Smooth muscle cell (in vitro differentiated cells): ENCODE results near the gene RGS9BP. TPM values are rescaled to one million over a fixed set of nuclear protein-coding genes. Genes with fewer than 3 reads are reported as not detected.

ENCODE experiments used
- DNase-seq: peaks from one replicate; lab custom pipeline; 2025; ENCODE audit not compliant: unreplicated experiment; lab: John Stamatoyannopoulos, UW
- H2AFZ ChIP-seq: fragments of 200-600 bp; sonication (generic); 2 replicates; pipeline ENCODE4 v1.6.0; 2016; ENCODE audit warnings: antibody characterized with exemption, low read depth, mild to moderate bottlenecking
- H3F3A ChIP-seq: fragments of 200-600 bp; sonication (generic); 2 replicates; pipeline ENCODE4 v1.6.0; 2017; ENCODE audit warnings: antibody characterized with exemption, low read depth
- H3K27ac ChIP-seq: fragments of 200-600 bp; sonication (generic); 2 replicates; pipeline ENCODE4 v1.5.1; 2016; ENCODE audit warnings: low read depth, mild to moderate bottlenecking
- H3K27me3 ChIP-seq: fragments of 200-600 bp; sonication (generic); 2 replicates; pipeline ENCODE4 v1.6.1; 2016; ENCODE audit warnings: low read depth, mild to moderate bottlenecking
- H3K36me3 ChIP-seq: fragments of 200-600 bp; sonication (generic); 2 replicates; pipeline ENCODE4 v1.5.1; 2016; ENCODE audit warnings: low read depth
- H3K4me1 ChIP-seq: fragments of 200-600 bp; sonication (generic); 2 replicates; pipeline ENCODE4 v1.5.1; 2016; ENCODE audit warnings: low read depth
- H3K4me2 ChIP-seq: fragments of 200-600 bp; sonication (generic); 2 replicates; pipeline ENCODE4 v1.6.0; 2016; ENCODE audit warnings: mild to moderate bottlenecking
- H3K4me3 ChIP-seq: fragments of 200-600 bp; sonication (generic); 2 replicates; pipeline ENCODE4 v1.5.1; 2016; ENCODE audit warnings: mild to moderate bottlenecking
- H3K79me2 ChIP-seq: fragments of 200-600 bp; sonication (generic); 2 replicates; pipeline ENCODE4 v1.6.0; 2016; ENCODE audit warnings: low read depth, mild to moderate bottlenecking
- H3K9ac ChIP-seq: fragments of 200-600 bp; sonication (generic); 2 replicates; pipeline ENCODE4 v1.6.0; 2016; ENCODE audit warnings: low read depth
- H3K9me3 ChIP-seq: fragments of 200-600 bp; sonication (generic); replicated peaks from 2 replicates; pipeline ENCODE4 v1.5.1; 2016; ENCODE audit warnings: low read depth
- H4K20me1 ChIP-seq: fragments of 200-600 bp; sonication (generic); 2 replicates; pipeline ENCODE4 v1.6.0; 2016; ENCODE audit warnings: low read depth
- CTCF ChIP-seq: fragments of 200-600 bp; sonication (generic); IDR thresholded peaks from 2 replicates; pipeline ENCODE4 v1.5.1; 2017; ENCODE audit warnings: borderline replicate concordance, mild to moderate bottlenecking, antibody characterized with exemption; ENCODE audit not compliant: insufficient read depth, poor library complexity, severe bottlenecking
- WGBS: methylation state at CpG from one replicate; pipeline ENCODE4 v1.1.7; 2016; ENCODE audit warnings: low lambda C conversion rate; 5-methylcytosine and 5-hydroxymethylcytosine counted together
- polyA plus RNA-seq: library from polyadenylated mRNA; unstranded; fragments of >200 nt; fragmentation: Nextera tagmentation; extraction: Ambion mirVana; gene quantifications from 2 replicates; pipeline ENCODE4 v1.2.1, GENCODE V29; 2016
- total RNA-seq: library from RNA; depleted of rRNA; stranded (reverse); fragments of >200 nt; gene quantifications from 2 replicates; pipeline ENCODE4 v1.2.3, GENCODE V29; 2014

RGS9BP gene
- 0.36 TPM in 1 of 2 replicates, not detected in the other for total RNA-seq
- not detected in 2 replicates for polyA plus RNA-seq

GRCh38 chr19:32675720-32676185 is at the start of gene RGS9BP:
Gene RGS9BP (plus strand): TSS chr19:32675848. CDS start chr19:32676264, 416 bp downstream.
- H3K4me2 ChIP-seq, result peak within 1 kb of the TSS; percentile 93
- H3K4me1 ChIP-seq, result peaks cover 22% of the 10 kb centered on the region
- peak within 1 kb of the TSS; percentile 35 for H3K9ac ChIP-seq
- no peak within 1 kb of the TSS for H3K27ac ChIP-seq
- 7% methylated on average over 51 of the region's 53 CpGs for WGBS
- H3K4me3 ChIP-seq, result peak within 1 kb of the TSS; percentile 88
- peak within 1 kb of the TSS; percentile 90 for H2AFZ ChIP-seq
- H3K79me2 ChIP-seq, result peaks cover 20% of the 10 kb centered on the region
- peaks cover 21% of the 10 kb centered on the region for H3K27me3 ChIP-seq
- H3K36me3 ChIP-seq, result no peaks in the 10 kb centered on the region
- peaks cover 6% of the 10 kb centered on the region for H3F3A ChIP-seq
- DNase-seq, result peak; percentile 42
- H3K9me3 ChIP-seq, result no peaks in the 10 kb centered on the region
- TF ChIP-seq CTCF, result no peak
- H4K20me1 ChIP-seq, result peaks cover 45% of the 10 kb centered on the region

- no peak for DNase-seq
- Histone ChIP-seq H3K9me3 (no peaks in the 10 kb centered on the region), H3F3A (no peaks in the 10 kb centered on the region), H3K9ac (no peak overlapping the region), H3K4me1 (no peaks in the 10 kb centered on the region), H3K27me3 (no peaks in the 10 kb centered on the region), H3K4me2 (no peak overlapping the region), H3K27ac (no peak overlapping the region), H4K20me1 (no peaks in the 10 kb centered on the region), H3K4me3 (no peak overlapping the region), H3K36me3 (no peaks in the 10 kb centered on the region), H3K79me2 (no peaks in the 10 kb centered on the region), H2AFZ (no peak overlapping the region)
- TF ChIP-seq CTCF, result no peak
- WGBS, result 98% methylated on average over 4 of the region's 4 CpGs
These were observed 48.7 kb upstream of the RGS9BP start for GRCh38 chr19:32626969-32627368.

GRCh38 chr19:32627714-32628270 is 47.9 kb upstream of the RGS9BP start:
- Histone ChIP-seq H3K27me3 (no peaks in the 10 kb centered on the region), H3K4me3 (no peak overlapping the region), H3K9ac (no peak overlapping the region), H3K9me3 (no peaks in the 10 kb centered on the region), H3K27ac (no peak overlapping the region), H3F3A (no peaks in the 10 kb centered on the region), H4K20me1 (no peaks in the 10 kb centered on the region), H3K4me1 (no peaks in the 10 kb centered on the region), H3K4me2 (no peak overlapping the region), H3K79me2 (no peaks in the 10 kb centered on the region), H3K36me3 (no peaks in the 10 kb centered on the region), H2AFZ (no peak overlapping the region)
- DNase-seq, result no peak
- no peak for TF ChIP-seq CTCF
- 96% methylated on average over 15 of the region's 15 CpGs for WGBS

GRCh38 chr19:32630338-32630737 is 45.3 kb upstream of the RGS9BP start:
- Histone ChIP-seq H4K20me1 (no peaks in the 10 kb centered on the region), H3K9me3 (no peaks in the 10 kb centered on the region), H3K36me3 (no peaks in the 10 kb centered on the region), H3K79me2 (no peaks in the 10 kb centered on the region), H3K27me3 (no peaks in the 10 kb centered on the region), H3K4me2 (no peak overlapping the region), H3K4me3 (no peak overlapping the region), H2AFZ (no peak overlapping the region), H3F3A (no peaks in the 10 kb centered on the region), H3K9ac (no peak overlapping the region), H3K27ac (no peak overlapping the region), H3K4me1 (no peaks in the 10 kb centered on the region)
- no peak for TF ChIP-seq CTCF
- DNase-seq, result no peak
- 91% methylated on average over 14 of the region's 14 CpGs for WGBS
